ENCODE results near the gene ADAM22. TPM values are rescaled to one million over a fixed set of nuclear protein-coding genes. Genes with fewer than 3 reads are reported as not detected.

ADAM22 gene
- total and polyA plus RNA-seq, 4 experiments from 2014 or later: 0.21 to 7.7 (median 3.5) TPM

DNA sequence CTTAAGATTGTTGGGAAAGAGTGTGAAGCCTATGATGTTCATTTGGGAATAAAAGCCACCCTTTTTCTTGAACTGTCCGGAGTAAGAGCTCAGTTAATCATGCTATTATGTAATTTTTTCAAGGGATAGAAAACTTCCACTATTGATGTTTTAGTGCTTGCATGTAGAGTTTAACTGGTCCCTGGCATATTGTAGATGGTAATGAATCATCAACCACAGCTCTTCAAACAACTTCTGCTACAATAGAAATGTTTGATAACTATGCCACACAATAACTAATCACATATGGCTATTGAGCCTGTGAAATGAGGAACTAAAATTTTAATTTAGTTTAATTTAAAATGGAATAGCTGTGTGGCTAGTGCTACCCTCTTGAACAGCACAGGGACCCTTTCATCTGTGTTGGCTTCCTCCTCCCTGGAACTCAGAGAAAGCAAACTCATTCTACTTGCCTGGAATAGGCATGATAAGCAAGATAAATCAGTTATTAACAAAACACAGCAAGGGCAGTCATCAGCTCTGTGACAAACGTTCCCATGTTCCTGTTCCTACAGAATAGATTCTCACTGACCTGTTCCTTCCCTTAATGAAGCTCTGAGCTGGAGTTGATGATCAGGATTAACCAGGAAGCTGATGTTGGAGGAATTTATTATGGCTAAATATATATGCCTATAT, 290.7 kb downstream of the ADAM22 start:
- Mint-ChIP-seq H3K36me3 (peaks cover 0 to 6% of the 10 kb centered on the region in 2 donors), H3K4me1 (peaks cover 7 to 15% (median 10%) of the 10 kb centered on the region in 4 donors), H3K27me3 (peaks cover 4 to 12% of the 10 kb centered on the region in 2 donors), H3K4me3 (no peak overlapping the region), H3K27ac (no peak overlapping the region), H3K9me3 (peaks cover 0 to 14% (median 9%) of the 10 kb centered on the region in 8 donors)
- no peak overlapping the region for H3K27ac ChIP-seq (ENCODE audit: low read depth, low read length)
- CTCF ChIA-PET (ENCODE audit: partially characterized antibody): no interaction called here
- H3K4me1 ChIP-seq (ENCODE audit: insufficient read depth, low read length): peaks cover 9% of the 10 kb centered on the region
- POLR2A ChIA-PET (ENCODE audit: partially characterized antibody): no interaction called here
- H3K36me3 ChIP-seq (ENCODE audit: insufficient read depth, low read length): no peaks in the 10 kb centered on the region
- H3K9me3 ChIP-seq (ENCODE audit: control insufficient read depth in 1 of 2, low read length in 2 of 2): no peaks in the 10 kb centered on the region
- no peak for DNase-seq
- no peak overlapping the region for H3K4me3 ChIP-seq (ENCODE audit: low read length in 2 of 2)
- peaks cover 6% of the 10 kb centered on the region for H3K27me3 ChIP-seq (ENCODE audit: insufficient read depth, low read length)
- intact Hi-C loops (cut with micrococcal nuclease): loop anchor here (10.0 kb wide), 1 partner anchor 880 kb away; the partner anchor contains the start of gene CROT

DNA sequence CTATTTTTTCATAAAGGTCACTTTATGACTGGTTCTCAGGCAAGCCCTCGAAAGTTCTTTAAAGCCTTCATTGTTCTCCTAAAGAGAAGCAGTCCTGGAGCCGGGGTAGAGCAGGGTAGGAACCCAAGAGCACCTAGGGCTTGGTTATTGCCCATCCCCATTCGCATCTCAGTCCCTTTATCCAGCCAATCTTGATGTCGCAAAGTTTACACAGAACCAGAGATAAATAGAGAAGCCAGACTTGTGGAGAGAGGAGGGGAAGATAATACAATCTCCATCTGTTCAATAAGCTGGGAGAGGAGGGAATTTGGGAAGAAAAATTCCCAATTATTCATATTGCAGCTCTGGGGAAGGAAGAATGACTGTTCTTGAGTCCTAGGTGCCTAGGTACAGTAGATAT, 292.1 kb downstream of the ADAM22 start:
- CTCF ChIA-PET (ENCODE audit: partially characterized antibody): interaction anchor here (1.1 to 1.5 kb wide), 3 partner anchors 12 to 17 kb away, joined by 3 to 4 read pairs (median 4); no protein-coding TSS in a partner anchor
- no peak overlapping the region for H3K27ac Mint-ChIP-seq

DNA sequence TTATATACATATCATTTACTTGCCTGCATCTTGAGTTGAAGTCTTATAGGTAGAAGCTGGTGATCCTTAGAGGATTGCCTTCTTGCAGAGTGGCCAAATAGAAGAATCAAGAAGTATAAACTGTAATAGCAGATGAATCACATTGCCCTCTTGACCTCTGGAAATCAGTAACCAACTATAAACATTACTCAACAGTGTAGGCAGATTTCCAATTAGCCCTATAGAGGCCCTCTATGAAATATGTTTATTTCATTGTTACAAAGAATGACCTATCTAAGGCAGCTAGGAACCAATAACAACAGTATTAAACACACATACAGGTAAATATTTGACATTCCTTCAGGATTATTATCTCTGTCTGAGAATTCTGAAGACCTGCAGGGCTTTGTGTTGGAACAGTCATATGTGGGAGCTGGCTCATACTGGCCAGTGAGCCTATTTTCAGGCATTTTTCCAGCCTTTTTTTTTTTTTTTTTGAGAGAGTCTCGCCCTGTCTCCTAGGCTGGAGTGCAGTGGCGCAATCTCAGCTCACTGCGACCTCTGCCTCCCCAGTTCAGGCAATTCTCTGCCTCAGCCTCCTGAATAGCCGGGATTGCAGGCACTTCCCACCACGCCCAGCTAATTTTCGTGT, 292.9 kb downstream of the ADAM22 start:
- no peak for DNase-seq
- Histone ChIP-seq H3K27ac (ENCODE audit: low read depth, low read length) (no peak overlapping the region), H3K36me3 (ENCODE audit: insufficient read depth, low read length) (no peaks in the 10 kb centered on the region), H3K4me1 (ENCODE audit: insufficient read depth, low read length) (no peaks in the 10 kb centered on the region), H3K27me3 (ENCODE audit: insufficient read depth, low read length) (peaks cover 6% of the 10 kb centered on the region), H3K9me3 (ENCODE audit: control insufficient read depth in 1 of 2, low read length in 2 of 2) (no peaks in the 10 kb centered on the region), H3K4me3 (ENCODE audit: low read length in 2 of 2) (no peak overlapping the region)
- intact Hi-C loops (cut with micrococcal nuclease): loop anchor here (10.0 kb wide), 1 partner anchor 882 kb away; the partner anchor contains the start of gene CROT
- H3K27ac Mint-ChIP-seq: no peak overlapping the region
- H3K9me3 Mint-ChIP-seq: peaks cover 3 to 14% (median 9%) of the 10 kb centered on the region in 8 donors
- H3K36me3 Mint-ChIP-seq: no peaks in the 10 kb centered on the region
- no peaks in the 10 kb centered on the region for H3K4me1 Mint-ChIP-seq
- POLR2A ChIA-PET (ENCODE audit: partially characterized antibody): no interaction called here
- H3K4me3 Mint-ChIP-seq: no peak overlapping the region
- peaks cover 6 to 15% of the 10 kb centered on the region in 2 donors for H3K27me3 Mint-ChIP-seq
- CTCF ChIA-PET (ENCODE audit: partially characterized antibody): interaction anchor here (1.1 to 1.5 kb wide), 3 partner anchors 12 to 16 kb away, joined by 3 to 4 read pairs (median 4); no protein-coding TSS in a partner anchor

More for the DNA sequence above, 292.1 kb downstream of the ADAM22 start:
- peaks cover 2% of the 10 kb centered on the region for H3K4me1 ChIP-seq (ENCODE audit: insufficient read depth, low read length)
- H3K27me3 Mint-ChIP-seq: peaks cover 6 to 15% of the 10 kb centered on the region in 2 donors
- peaks cover under 1 to 2% (median under 1%) of the 10 kb centered on the region in 4 donors for H3K4me1 Mint-ChIP-seq
- intact Hi-C loops (cut with micrococcal nuclease): loop anchor here (10.0 kb wide), 1 partner anchor 881 kb away; the partner anchor contains the start of gene CROT
- no peak overlapping the region for H3K4me3 ChIP-seq (ENCODE audit: low read length in 2 of 2)
- peaks cover 3 to 14% (median 9%) of the 10 kb centered on the region in 8 donors for H3K9me3 Mint-ChIP-seq
- H3K36me3 ChIP-seq (ENCODE audit: insufficient read depth, low read length): no peaks in the 10 kb centered on the region
- no peak for DNase-seq
- POLR2A ChIA-PET (ENCODE audit: partially characterized antibody): no interaction called here
- no peak overlapping the region for H3K4me3 Mint-ChIP-seq
- H3K36me3 Mint-ChIP-seq: no peaks in the 10 kb centered on the region
- no peaks in the 10 kb centered on the region for H3K9me3 ChIP-seq (ENCODE audit: control insufficient read depth in 1 of 2, low read length in 2 of 2)
- peaks cover 6% of the 10 kb centered on the region for H3K27me3 ChIP-seq (ENCODE audit: insufficient read depth, low read length)
- no peak overlapping the region for H3K27ac ChIP-seq (ENCODE audit: low read depth, low read length)

DNA sequence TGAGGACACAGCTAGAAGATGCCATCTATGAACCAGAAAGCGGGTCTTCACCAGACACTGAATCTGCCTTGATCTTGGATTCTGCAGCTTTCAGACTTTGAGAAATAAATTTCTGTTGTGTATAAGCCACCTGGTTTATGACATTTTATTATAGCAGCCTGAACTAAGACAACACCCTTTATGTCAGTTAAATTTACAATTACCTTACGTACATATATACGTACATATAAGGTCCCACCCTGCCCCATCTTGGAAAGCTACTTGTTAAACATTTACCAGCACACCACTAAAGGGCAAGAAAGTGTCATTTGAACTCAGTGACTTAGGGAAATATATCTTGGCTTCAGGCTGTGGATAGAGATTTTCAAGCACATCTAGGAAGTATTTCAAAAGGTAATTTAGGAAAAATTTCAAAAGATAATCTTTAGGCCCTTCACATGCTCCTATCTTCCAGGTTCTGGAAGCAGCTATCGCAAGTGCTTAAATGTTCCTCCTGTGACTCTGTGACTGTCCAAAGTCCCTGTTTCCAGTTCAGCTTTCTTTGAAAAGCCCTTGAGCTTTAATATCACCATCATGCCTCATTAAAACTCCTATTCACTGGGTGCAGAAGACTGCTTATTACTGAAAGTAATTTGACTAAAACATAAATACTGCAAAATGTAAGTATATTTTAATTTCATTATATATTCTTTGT, 295.4 kb downstream of the ADAM22 start:
- H3K27me3 Mint-ChIP-seq: peaks cover 7 to 12% of the 10 kb centered on the region in 2 donors
- ChIA-PET POLR2A (ENCODE audit: partially characterized antibody) (no interaction called here), CTCF (ENCODE audit: partially characterized antibody) (interaction anchor here (2.2 kb wide), 1 partner anchor 9 kb away, joined by 6 read pairs; the partner anchor contains the start of gene SRI)
- no peak overlapping the region for H3K27ac ChIP-seq (ENCODE audit: low read depth, low read length)
- H3K27me3 ChIP-seq (ENCODE audit: insufficient read depth, low read length): peaks cover 6% of the 10 kb centered on the region
- H3K9me3 Mint-ChIP-seq: peaks cover 3 to 14% (median 9%) of the 10 kb centered on the region in 8 donors
- DNase-seq: no peak
- no peaks in the 10 kb centered on the region for H3K4me1 Mint-ChIP-seq
- no peaks in the 10 kb centered on the region for H3K9me3 ChIP-seq (ENCODE audit: control insufficient read depth in 1 of 2, low read length in 2 of 2)
- no peak overlapping the region for H3K27ac Mint-ChIP-seq
- H3K4me3 Mint-ChIP-seq: no peak overlapping the region
- no peak overlapping the region for H3K4me3 ChIP-seq (ENCODE audit: low read length in 2 of 2)
- H3K36me3 ChIP-seq (ENCODE audit: insufficient read depth, low read length): no peaks in the 10 kb centered on the region
- intact Hi-C loops (cut with micrococcal nuclease): loop anchor here (10.0 kb wide), 1 partner anchor 885 kb away; the partner anchor contains the start of gene CROT
- H3K36me3 Mint-ChIP-seq: no peaks in the 10 kb centered on the region
- no peaks in the 10 kb centered on the region for H3K4me1 ChIP-seq (ENCODE audit: insufficient read depth, low read length)

DNA sequence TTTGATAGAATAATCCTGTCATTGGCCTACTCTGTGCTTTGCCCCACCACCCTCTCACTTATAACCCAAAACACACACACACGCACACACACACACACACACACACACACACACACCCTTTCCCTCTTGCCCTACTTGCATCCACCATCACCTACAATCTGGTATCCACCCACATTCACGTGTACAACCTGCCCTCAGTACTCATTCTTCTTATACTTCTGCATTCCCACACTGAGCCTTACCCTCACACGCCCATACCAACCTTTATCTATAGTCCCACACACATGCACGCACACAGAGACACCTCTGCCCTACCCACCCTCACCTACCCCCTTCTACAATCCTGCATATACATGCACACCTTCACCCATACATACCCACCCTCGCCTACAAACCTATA, 296.6 kb downstream of the ADAM22 start:
- Histone ChIP-seq H3K36me3 (ENCODE audit: insufficient read depth, low read length) (no peaks in the 10 kb centered on the region), H3K9me3 (ENCODE audit: control insufficient read depth in 1 of 2, low read length in 2 of 2) (no peaks in the 10 kb centered on the region), H3K4me1 (ENCODE audit: insufficient read depth, low read length) (no peaks in the 10 kb centered on the region), H3K27me3 (ENCODE audit: insufficient read depth, low read length) (peaks cover 6% of the 10 kb centered on the region), H3K27ac (ENCODE audit: low read depth, low read length) (no peak overlapping the region), H3K4me3 (ENCODE audit: low read length in 2 of 2) (no peak overlapping the region)
- Mint-ChIP-seq H3K4me3 (no peak overlapping the region), H3K36me3 (no peaks in the 10 kb centered on the region), H3K9me3 (peaks cover 3 to 14% (median 9%) of the 10 kb centered on the region in 8 donors), H3K27ac (no peak overlapping the region), H3K4me1 (no peaks in the 10 kb centered on the region), H3K27me3 (peaks cover 7 to 14% of the 10 kb centered on the region in 2 donors)
- POLR2A ChIA-PET (ENCODE audit: partially characterized antibody): no interaction called here
- intact Hi-C loops (cut with micrococcal nuclease): no loop called here
- DNase-seq: no peak
- CTCF ChIA-PET (ENCODE audit: partially characterized antibody): interaction anchor here (2.2 kb wide), 1 partner anchor 10 kb away, joined by 6 read pairs; the partner anchor contains the start of gene SRI

DNA sequence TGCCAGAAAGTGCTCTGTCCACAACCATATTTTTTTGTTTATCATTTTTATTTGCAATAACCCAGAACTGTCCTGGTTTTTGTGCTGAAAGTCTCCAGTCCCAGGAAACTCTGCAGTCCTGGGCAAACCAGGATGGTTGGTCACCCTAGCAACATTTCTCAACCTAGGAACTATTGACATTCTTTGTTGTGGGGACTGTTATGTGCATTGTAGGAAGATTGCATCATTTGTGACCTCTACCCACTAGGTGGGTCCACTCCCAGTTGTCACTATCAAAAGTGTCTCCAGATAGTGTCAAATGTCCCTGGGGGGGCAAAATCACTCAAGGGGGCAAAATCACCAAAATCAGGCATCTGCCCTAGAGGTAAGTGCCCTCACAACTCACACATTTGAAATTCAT, 299.8 kb downstream of the ADAM22 start:
- no peaks in the 10 kb centered on the region for H3K36me3 ChIP-seq (ENCODE audit: insufficient read depth, low read length)
- peaks cover 0 to 2% (median under 1%) of the 10 kb centered on the region in 4 donors for H3K4me1 Mint-ChIP-seq
- H3K9me3 Mint-ChIP-seq: peaks cover 2 to 6% (median 3%) of the 10 kb centered on the region in 8 donors
- CTCF ChIA-PET (ENCODE audit: partially characterized antibody): no interaction called here
- no peak overlapping the region for H3K27ac Mint-ChIP-seq
- H3K9me3 ChIP-seq (ENCODE audit: control insufficient read depth in 1 of 2, low read length in 2 of 2): no peaks in the 10 kb centered on the region
- H3K27ac ChIP-seq (ENCODE audit: low read depth, low read length): no peak overlapping the region
- POLR2A ChIA-PET (ENCODE audit: partially characterized antibody): no interaction called here
- no peaks in the 10 kb centered on the region for H3K4me1 ChIP-seq (ENCODE audit: insufficient read depth, low read length)
- H3K4me3 Mint-ChIP-seq: no peak overlapping the region
- intact Hi-C loops (cut with micrococcal nuclease): no loop called here
- H3K27me3 Mint-ChIP-seq: peaks cover 5 to 7% of the 10 kb centered on the region in 2 donors
- no peaks in the 10 kb centered on the region for H3K27me3 ChIP-seq (ENCODE audit: insufficient read depth, low read length)
- H3K4me3 ChIP-seq (ENCODE audit: low read length in 2 of 2): no peak overlapping the region
- DNase-seq: no peak
- H3K36me3 Mint-ChIP-seq: no peaks in the 10 kb centered on the region

DNA sequence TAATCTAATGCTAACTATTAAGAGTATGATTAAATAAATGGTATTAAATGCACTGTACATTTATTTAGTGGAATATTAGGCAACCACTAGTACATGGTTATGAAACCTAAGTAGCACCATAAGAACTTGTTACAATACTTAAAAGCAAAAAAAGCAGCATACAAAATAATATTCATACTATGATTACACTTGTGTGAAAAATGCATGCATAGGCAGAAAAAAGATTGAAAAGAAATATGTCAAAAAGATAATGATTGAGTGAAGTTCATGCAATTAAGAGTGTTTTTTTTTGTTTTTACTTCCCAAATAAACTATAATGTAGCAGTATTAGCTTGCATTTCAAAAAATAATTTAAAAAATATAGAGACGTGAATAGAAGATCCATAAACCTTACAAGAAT, 305.8 kb downstream of the ADAM22 start:
- Histone ChIP-seq H3K27me3 (ENCODE audit: insufficient read depth, low read length) (no peaks in the 10 kb centered on the region), H3K4me1 (ENCODE audit: insufficient read depth, low read length) (no peaks in the 10 kb centered on the region), H3K36me3 (ENCODE audit: insufficient read depth, low read length) (no peaks in the 10 kb centered on the region), H3K27ac (ENCODE audit: low read depth, low read length) (no peak overlapping the region), H3K9me3 (ENCODE audit: control insufficient read depth in 1 of 2, low read length in 2 of 2) (no peaks in the 10 kb centered on the region), H3K4me3 (ENCODE audit: low read length in 2 of 2) (no peak overlapping the region)
- Mint-ChIP-seq H3K27me3 (peaks cover 3 to 4% of the 10 kb centered on the region in 2 donors), H3K36me3 (no peaks in the 10 kb centered on the region), H3K27ac (no peak overlapping the region), H3K4me1 (peaks cover 0 to 2% (median under 1%) of the 10 kb centered on the region in 4 donors), H3K9me3 (no peaks in the 10 kb centered on the region), H3K4me3 (no peak overlapping the region)
- CTCF ChIA-PET (ENCODE audit: partially characterized antibody): no interaction called here
- DNase-seq: no peak
- intact Hi-C loops (cut with micrococcal nuclease): loop anchor here (5.0 to 10.0 kb wide), 2 partner anchors 1382 to 1875 kb away; no protein-coding TSS in a partner anchor
- POLR2A ChIA-PET (ENCODE audit: partially characterized antibody): no interaction called here

Data from CD4-positive, alpha-beta memory T cell (primary cell).